ENCODE measurements around the gene ZMYND15. TPM values are rescaled to one million over a fixed set of nuclear protein-coding genes. Genes with fewer than 3 reads are reported as not detected.

The ZMYND15 gene
- total and polyA plus RNA-seq, 2 of the 13 experiments (the other 11 are each of a cell fraction or from before 2014, with no cell fraction given): 0.24 to 2.7 TPM

DNA sequence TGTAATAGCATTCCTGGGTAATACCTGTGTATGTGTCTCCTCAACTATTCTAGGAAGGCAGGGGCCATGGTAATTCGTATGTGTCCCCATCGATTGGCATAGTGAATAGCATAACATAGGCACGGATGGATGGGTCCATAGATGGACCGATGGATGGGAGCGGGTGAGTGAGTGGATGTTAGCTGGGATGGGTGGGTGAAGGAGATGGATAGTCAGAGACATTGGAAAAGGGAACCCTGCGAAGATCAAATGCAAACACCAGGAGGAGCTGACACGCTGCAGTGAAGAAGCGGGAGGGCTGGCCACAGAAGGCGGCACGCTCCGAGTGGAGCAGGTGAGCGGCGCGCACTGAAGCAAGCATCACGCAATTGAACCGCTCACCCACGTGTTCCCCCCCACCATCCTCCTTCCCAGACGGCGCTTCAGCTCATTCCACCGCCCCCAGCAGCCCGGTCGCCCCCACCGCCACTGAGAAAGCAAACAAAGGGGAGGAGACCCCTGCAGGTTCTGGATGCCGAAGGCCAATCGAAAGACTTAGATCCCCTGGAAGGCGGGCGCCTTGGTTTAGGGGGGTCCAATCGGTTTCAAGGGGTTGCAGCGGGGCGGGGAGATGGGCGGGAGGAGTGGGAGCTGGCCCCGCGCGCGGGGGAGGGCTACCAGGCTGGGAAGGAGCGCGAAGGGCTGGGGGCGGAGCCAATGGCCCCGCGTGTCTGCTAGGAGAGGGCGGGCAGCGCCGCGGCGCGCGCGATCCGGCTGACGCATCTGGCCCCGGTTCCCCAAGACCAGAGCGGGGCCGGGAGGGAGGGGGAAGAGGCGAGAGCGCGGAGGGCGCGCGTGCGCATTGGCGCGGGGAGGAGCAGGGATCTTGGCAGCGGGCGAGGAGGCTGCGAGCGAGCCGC lies 29.6 kb upstream of the ZMYND15 start, which contains the start of gene ARRB2 (continued):
- TF ChIP-seq PRDM10 (CRISPR knock-in tag; IDR thresholded peaks at IDR 0.05; ENCODE audit: low read depth) (no peak), ZNF619 (CRISPR knock-in tag; IDR thresholded peaks at IDR 0.05) (no peak), TERF1 (CRISPR knock-in tag; IDR thresholded peaks at IDR 0.05) (no peak), SAFB2 (CRISPR knock-in tag; IDR thresholded peaks at IDR 0.05; ENCODE audit: borderline replicate concordance, low read depth) (peak; percentile 42; the same call in 1 of the 2 replicates), SRSF9 (IDR thresholded peaks at IDR 0.05; ENCODE audit: borderline replicate concordance, insufficient read depth, low read depth, low read length, poor library complexity, severe bottlenecking) (no peak), MEIS2 (CRISPR knock-in tag; IDR thresholded peaks at IDR 0.05) (no peak; the same call in 1 of the 2 replicates), ZNF562 (CRISPR knock-in tag; IDR thresholded peaks at IDR 0.05; ENCODE audit: borderline replicate concordance) (no peak), ZNF496 (CRISPR knock-in tag; IDR thresholded peaks at IDR 0.05; ENCODE audit: insufficient replicate concordance) (no peak), ZNF672 (CRISPR knock-in tag; IDR thresholded peaks at IDR 0.05) (no peak)
- TF ChIP-seq, protein P1, sequence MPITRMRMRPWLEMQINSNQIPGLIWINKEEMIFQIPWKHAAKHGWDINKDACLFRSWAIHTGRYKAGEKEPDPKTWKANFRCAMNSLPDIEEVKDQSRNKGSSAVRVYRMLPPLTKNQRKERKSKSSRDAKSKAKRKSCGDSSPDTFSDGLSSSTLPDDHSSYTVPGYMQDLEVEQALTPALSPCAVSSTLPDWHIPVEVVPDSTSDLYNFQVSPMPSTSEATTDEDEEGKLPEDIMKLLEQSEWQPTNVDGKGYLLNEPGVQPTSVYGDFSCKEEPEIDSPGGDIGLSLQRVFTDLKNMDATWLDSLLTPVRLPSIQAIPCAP (CRISPR knock-in tag; IDR thresholded peaks at IDR 0.05; ENCODE audit: low read depth): no peak
- TF ChIP-seq, protein P2, sequence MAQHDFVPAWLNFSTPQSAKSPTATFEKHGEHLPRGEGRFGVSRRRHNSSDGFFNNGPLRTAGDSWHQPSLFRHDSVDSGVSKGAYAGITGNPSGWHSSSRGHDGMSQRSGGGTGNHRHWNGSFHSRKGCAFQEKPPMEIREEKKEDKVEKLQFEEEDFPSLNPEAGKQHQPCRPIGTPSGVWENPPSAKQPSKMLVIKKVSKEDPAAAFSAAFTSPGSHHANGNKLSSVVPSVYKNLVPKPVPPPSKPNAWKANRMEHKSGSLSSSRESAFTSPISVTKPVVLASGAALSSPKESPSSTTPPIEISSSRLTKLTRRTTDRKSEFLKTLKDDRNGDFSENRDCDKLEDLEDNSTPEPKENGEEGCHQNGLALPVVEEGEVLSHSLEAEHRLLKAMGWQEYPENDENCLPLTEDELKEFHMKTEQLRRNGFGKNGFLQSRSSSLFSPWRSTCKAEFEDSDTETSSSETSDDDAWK (CRISPR knock-in tag; IDR thresholded peaks at IDR 0.05): no peak
- TF ChIP-seq, protein P3, sequence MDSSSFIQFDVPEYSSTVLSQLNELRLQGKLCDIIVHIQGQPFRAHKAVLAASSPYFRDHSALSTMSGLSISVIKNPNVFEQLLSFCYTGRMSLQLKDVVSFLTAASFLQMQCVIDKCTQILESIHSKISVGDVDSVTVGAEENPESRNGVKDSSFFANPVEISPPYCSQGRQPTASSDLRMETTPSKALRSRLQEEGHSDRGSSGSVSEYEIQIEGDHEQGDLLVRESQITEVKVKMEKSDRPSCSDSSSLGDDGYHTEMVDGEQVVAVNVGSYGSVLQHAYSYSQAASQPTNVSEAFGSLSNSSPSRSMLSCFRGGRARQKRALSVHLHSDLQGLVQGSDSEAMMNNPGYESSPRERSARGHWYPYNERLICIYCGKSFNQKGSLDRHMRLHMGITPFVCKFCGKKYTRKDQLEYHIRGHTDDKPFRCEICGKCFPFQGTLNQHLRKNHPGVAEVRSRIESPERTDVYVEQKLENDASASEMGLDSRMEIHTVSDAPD (CRISPR knock-in tag; IDR thresholded peaks at IDR 0.05): no peak
- TF ChIP-seq, protein P4, sequence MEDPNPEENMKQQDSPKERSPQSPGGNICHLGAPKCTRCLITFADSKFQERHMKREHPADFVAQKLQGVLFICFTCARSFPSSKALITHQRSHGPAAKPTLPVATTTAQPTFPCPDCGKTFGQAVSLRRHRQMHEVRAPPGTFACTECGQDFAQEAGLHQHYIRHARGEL (CRISPR knock-in tag; IDR thresholded peaks at IDR 0.05): no peak
